GM12878 (cell line): ENCODE measurements around the gene SNX30. TPM values are rescaled to one million over a fixed set of nuclear protein-coding genes. Genes with fewer than 3 reads are reported as not detected.

Experiments used
- ATAC-seq: fragments of 200-7000 bp; cut with Tn5 transposase; 3 replicates; pipeline ENCODE4 v1.9.1; 2020; ENCODE audit warnings: mild to moderate bottlenecking, moderate library complexity
- BruUV-seq: library from RNA; stranded (reverse); fragments of 400-500 nt; replicated peaks from 2 replicates; lab custom pipeline; 2021; lab: Mats Ljungman, UMichigan
- CTCF ChIA-PET: fragments of 300-600 bp; sonication (Branson Sonifier 250); formaldehyde crosslinking; extraction: SDS; loops from one replicate; lab custom pipeline; 2021; ENCODE audit warnings: inconsistent platforms; lab: Yijun Ruan, JAX
- POLR2A ChIA-PET: fragments of 350-600 bp; formaldehyde crosslinking; extraction: SDS; loops from one replicate; lab custom pipeline; 2021; ENCODE audit warnings: inconsistent platforms; lab: Charles Lee
- RAD21 ChIA-PET: fragments of 300-600 bp; sonication (Branson Sonifier 250); formaldehyde crosslinking; loops from one replicate; lab custom pipeline; 2023; ENCODE audit warnings: antibody characterized with exemption; ENCODE audit not compliant: unreplicated experiment; lab: Charles Lee
- SMC1A ChIA-PET: fragments of 300-600 bp; sonication (Branson Sonifier 250); formaldehyde crosslinking; loops from one replicate; lab custom pipeline; 2023; ENCODE audit not compliant: unreplicated experiment, uncharacterized antibody; lab: Charles Lee
- DNase-seq: peaks from one replicate; pipeline ENCODE4 v3.0.0-alpha.2; 2011; ENCODE audit warnings: low read depth, low spot score
- FAIRE-seq: peaks from 3 replicates; lab custom pipeline; 2011; peaks lifted over from hg19 to GRCh38; lab: Jason Lieb, UNC
- H2AFZ ChIP-seq: 2 replicates; pipeline ENCODE4 v1.6.0; 2011; ENCODE audit warnings: low read depth, low read length, control low read depth; ENCODE audit not compliant: control insufficient read depth
- H3K27ac ChIP-seq: 2 replicates; pipeline ENCODE4 v1.5.1; 2011; ENCODE audit warnings: control low read depth; ENCODE audit not compliant: control insufficient read depth, insufficient read depth
- H3K27me3 ChIP-seq, 2 experiments: replicated peaks in 1 of 2; 2 replicates each; pipeline versions ENCODE4 v1.6.0 to v1.6.1; 2011; ENCODE audit warnings: low read length in 1 of 2; ENCODE audit not compliant: control insufficient read depth in 2 of 2, insufficient read depth in 2 of 2
- H3K36me3 ChIP-seq, 2 experiments: 2 replicates each; pipeline ENCODE4 v1.5.1; 2011; ENCODE audit warnings: low read length in 1 of 2; ENCODE audit not compliant: control insufficient read depth in 2 of 2, insufficient read depth in 2 of 2
- H3K4me1 ChIP-seq: 2 replicates; pipeline ENCODE4 v1.6.1; 2011; ENCODE audit warnings: mild to moderate bottlenecking, low read length, moderate library complexity, mixed read lengths; ENCODE audit not compliant: control insufficient read depth, insufficient read depth
- H3K4me2 ChIP-seq: 2 replicates; pipeline ENCODE4 v1.6.0; 2011; ENCODE audit warnings: control low read depth; ENCODE audit not compliant: control insufficient read depth, insufficient read depth
- H3K4me3 ChIP-seq: fragments of 200-600 bp; sonication (generic); 2 replicates; pipeline ENCODE4 v1.5.1; 2016
- H3K79me2 ChIP-seq: 2 replicates; pipeline ENCODE4 v1.6.0; 2011; ENCODE audit warnings: low read length; ENCODE audit not compliant: control insufficient read depth, insufficient read depth
- H3K9ac ChIP-seq: 2 replicates; pipeline ENCODE4 v1.8.0; 2011; ENCODE audit warnings: low read length, control low read depth, mixed read lengths; ENCODE audit not compliant: control insufficient read depth, insufficient read depth
- H3K9me3 ChIP-seq: replicated peaks from 3 replicates; pipeline ENCODE4 v1.5.1; 2011; ENCODE audit warnings: mild to moderate bottlenecking, low read length; ENCODE audit not compliant: control insufficient read depth, insufficient read depth
- H4K20me1 ChIP-seq: 2 replicates; pipeline ENCODE4 v1.6.0; 2011; ENCODE audit not compliant: control insufficient read depth, insufficient read depth
- CBX5 ChIP-seq: sonication (generic); IDR thresholded peaks from 2 replicates; pipeline ENCODE4 v1.6.1; 2016; ENCODE audit warnings: low read depth, moderate library complexity, mild to moderate bottlenecking, inconsistent platforms
- CREM ChIP-seq: IDR thresholded peaks from 2 replicates; pipeline ENCODE4 v1.6.1; 2014; ENCODE audit warnings: antibody characterized with exemption, low read depth
- DPF2 ChIP-seq: fragments of 450-650 bp; IDR thresholded peaks from 2 replicates; pipeline ENCODE4 v1.6.1; 2017; ENCODE audit warnings: mild to moderate bottlenecking
- HDAC6 ChIP-seq: fragments of 200-600 bp; sonication (generic); IDR thresholded peaks from one replicate; pipeline ENCODE4 v1.8.0; 2017; ENCODE audit warnings: antibody characterized with exemption; ENCODE audit not compliant: unreplicated experiment
- KLF5 ChIP-seq: fragments of 450-650 bp; IDR thresholded peaks from 2 replicates; pipeline ENCODE4 v1.6.1; 2014; ENCODE audit warnings: mild to moderate bottlenecking; ENCODE audit not compliant: partially characterized antibody
- MTA3 ChIP-seq: IDR thresholded peaks from 2 replicates; pipeline ENCODE4 v1.6.1; 2012; ENCODE audit warnings: low read length, inconsistent platforms, borderline replicate concordance
- PAX5 ChIP-seq: IDR thresholded peaks from 2 replicates; pipeline ENCODE4 v1.6.1; 2011; ENCODE audit warnings: low read depth, low read length, borderline replicate concordance
- RAD21 ChIP-seq: IDR thresholded peaks from 2 replicates; pipeline ENCODE4 v1.6.1; 2011; ENCODE audit warnings: mild to moderate bottlenecking, low read depth, low read length, moderate library complexity; ENCODE audit not compliant: insufficient read depth
- SKIL ChIP-seq: fragments of 450-650 bp; IDR thresholded peaks from 2 replicates; pipeline ENCODE4 v1.6.1; 2017; ENCODE audit warnings: mild to moderate bottlenecking, low read depth, inconsistent platforms; ENCODE audit not compliant: poor library complexity, severe bottlenecking
- SMAD1 ChIP-seq: fragments of 450-650 bp; IDR thresholded peaks from 2 replicates; pipeline ENCODE4 v1.6.1; 2018; ENCODE audit warnings: mild to moderate bottlenecking, low read depth; ENCODE audit not compliant: partially characterized antibody
- SP1 ChIP-seq: IDR thresholded peaks from one replicate; pipeline ENCODE4 v1.6.1; 2011; ENCODE audit warnings: low read depth, low read length
- SUZ12 ChIP-seq: fragments of 200-600 bp; sonication (generic); IDR thresholded peaks from one replicate; pipeline ENCODE4 v1.6.1; 2018; ENCODE audit warnings: antibody characterized with exemption, mild to moderate bottlenecking; ENCODE audit not compliant: unreplicated experiment
- TARDBP ChIP-seq: IDR thresholded peaks from 2 replicates; pipeline ENCODE4 v1.6.1; 2016; ENCODE audit warnings: borderline replicate concordance
- whole genome bisulfite sequencing: methylation state at CpG from one replicate; pipeline ENCODE4 v1.1.6; 2016; ENCODE audit warnings: low lambda C conversion rate; ENCODE audit not compliant: insufficient replicate concordance, insufficient coverage; ENCODE audit errors: missing lambda C conversion rate; 5-methylcytosine and 5-hydroxymethylcytosine counted together
- in situ Hi-C: fragments of 300-500 bp; cut with MboI; formaldehyde crosslinking; loops from 9 replicates; pipeline ENCODE4 v1.14.3; 2018; ENCODE audit warnings: mixed read lengths
- intact Hi-C: fragments of 100-400 bp; cut with micrococcal nuclease; formaldehyde crosslinking; loops from one replicate; pipeline ENCODE4 v1.14.2; 2022; ENCODE audit not compliant: unreplicated experiment
- polyA plus RNA-seq, 11 experiments: library from polyadenylated mRNA; depleted of rRNA in 4 of 11; unstranded in 6 of 11; stranded (reverse) in 5 of 11; fragments of >200 nt; fragmentation: Nextera tagmentation in 4 of 11; fragmentation: Illumina TruSeq in 1 of 11; extraction: Ambion mirVana in 4 of 11; extraction: Trizol in 1 of 11; gene quantifications; 1 replicate in 1 of 11; 2 replicates in 10 of 11; pipeline versions ENCODE4 v1.2.1 to v1.2.3, GENCODE V29; 2011 to 2016; ENCODE audit warnings: inconsistent platforms in 2 of 11, missing spikeins in 2 of 11, low read depth in 1 of 11
- total RNA-seq, 4 experiments: library from RNA; depleted of rRNA in 3 of 4; stranded (reverse); fragments of >200 nt in 3 of 4; fragmentation: Illumina TruSeq in 1 of 4; extraction: Trizol in 1 of 4; gene quantifications; 2 replicates each; pipeline versions ENCODE4 v1.2.1 to v1.2.3, GENCODE V29; 2013 to 2021

The SNX30 gene
- total and polyA plus RNA-seq, 10 of the 15 experiments (the other 5 are each of a cell fraction or from before 2014, with no cell fraction given), result 0.53 to 4.0 (median 1.5) TPM

- Histone ChIP-seq H3K4me3 (no peak overlapping the region), H3K27me3 (no peaks in the 10 kb centered on the region; a peak in 1 of 4 replicates), H3K4me2 (no peak overlapping the region), H3K79me2 (no peaks in the 10 kb centered on the region), H3K27ac (no peak overlapping the region), H2AFZ (no peak overlapping the region), H3K9me3 (no peaks in the 10 kb centered on the region), H3K9ac (no peak overlapping the region), H3K36me3 (no peaks in the 10 kb centered on the region), H3K4me1 (peaks cover 8% of the 10 kb centered on the region), H4K20me1 (peaks cover 5% of the 10 kb centered on the region)
- no peak for FAIRE-seq
- intact Hi-C loops (no loop called here), in situ Hi-C loops (no loop called here)
- ChIA-PET RAD21 (no interaction called here), SMC1A (no interaction called here), CTCF (interaction anchor here (0.9 kb wide), 1 partner anchor 62 kb away, joined by 3 read pairs; no protein-coding TSS in a partner anchor), POLR2A (no interaction called here)
- BruUV-seq, result no TSS peak
- WGBS, result 76% methylated on average over 7 of the region's 7 CpGs
- TF ChIP-seq CBX5 (no peak), PAX5 (no peak), SUZ12 (no peak), SMAD1 (no peak), DPF2 (no peak), HDAC6 (no peak), RAD21 (no peak), MTA3 (no peak), TARDBP (no peak), SP1 (no peak), CREM (no peak), SKIL (no peak), KLF5 (no peak)
- no peak for DNase-seq
- ATAC-seq, result no peak
Observed at GRCh38 chr9:112757282-112757883, 6.8 kb downstream of the SNX30 start.
